ENCODE results near the gene TOP2A.

- TF ChIP-seq CTCF (IDR thresholded peaks at IDR 0.05) (no peak), POLR2A (IDR thresholded peaks at IDR 0.05) (no peak)
Measured at GRCh38 chr17:40418428-40418706, 671 bp upstream of the TOP2A start.
